GM12892 (cell line): Measurements from ENCODE around the gene DBX2.

ENCODE experiments used
- POLR2A ChIP-seq: IDR thresholded peaks from 2 replicates; pipeline ENCODE4 v1.6.1; 2011; ENCODE audit warnings: low read depth, low read length, control low read depth
- POLR2AphosphoS5 ChIP-seq: IDR thresholded peaks from 2 replicates; pipeline ENCODE4 v1.6.1; 2011; ENCODE audit warnings: low read depth, low read length, control low read depth
- TAF1 ChIP-seq: IDR thresholded peaks from 2 replicates; pipeline ENCODE4 v1.6.1; 2011; ENCODE audit warnings: low read depth, mild to moderate bottlenecking, control low read depth, low read length, borderline replicate concordance

GRCh38 chr12:44993161-44993560 is 57.7 kb downstream of the DBX2 start:
- TF ChIP-seq TAF1 (no peak), POLR2AphosphoS5 (no peak), POLR2A (no peak)
